Measurements from ENCODE around the gene TNN. TPM values are rescaled to one million over a fixed set of nuclear protein-coding genes. Genes with fewer than 3 reads are reported as not detected.

Gene TNN
- total RNA-seq, 1 donor from 2014 or later: 0.47 TPM

DNA sequence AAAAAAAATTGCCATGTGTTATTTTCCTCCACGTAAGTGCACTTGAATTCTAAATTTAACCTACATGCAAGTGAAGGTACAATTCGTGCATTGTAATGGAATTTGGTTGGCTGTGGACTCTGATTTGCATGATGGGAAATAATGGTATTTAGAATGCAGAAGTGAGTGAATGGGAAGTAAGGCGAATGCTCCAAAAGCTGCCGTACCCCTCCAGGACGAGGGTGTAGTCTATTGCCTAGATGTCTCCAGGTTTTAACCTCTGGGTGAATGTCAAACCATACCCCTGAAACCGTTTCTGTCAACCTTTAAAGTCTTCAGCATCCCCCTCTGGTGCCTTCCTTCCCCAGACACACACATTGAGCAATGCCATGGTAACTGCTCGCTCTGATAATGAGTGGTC, 80.4 kb downstream of the TNN start:
- no peak for DNase-seq

DNA sequence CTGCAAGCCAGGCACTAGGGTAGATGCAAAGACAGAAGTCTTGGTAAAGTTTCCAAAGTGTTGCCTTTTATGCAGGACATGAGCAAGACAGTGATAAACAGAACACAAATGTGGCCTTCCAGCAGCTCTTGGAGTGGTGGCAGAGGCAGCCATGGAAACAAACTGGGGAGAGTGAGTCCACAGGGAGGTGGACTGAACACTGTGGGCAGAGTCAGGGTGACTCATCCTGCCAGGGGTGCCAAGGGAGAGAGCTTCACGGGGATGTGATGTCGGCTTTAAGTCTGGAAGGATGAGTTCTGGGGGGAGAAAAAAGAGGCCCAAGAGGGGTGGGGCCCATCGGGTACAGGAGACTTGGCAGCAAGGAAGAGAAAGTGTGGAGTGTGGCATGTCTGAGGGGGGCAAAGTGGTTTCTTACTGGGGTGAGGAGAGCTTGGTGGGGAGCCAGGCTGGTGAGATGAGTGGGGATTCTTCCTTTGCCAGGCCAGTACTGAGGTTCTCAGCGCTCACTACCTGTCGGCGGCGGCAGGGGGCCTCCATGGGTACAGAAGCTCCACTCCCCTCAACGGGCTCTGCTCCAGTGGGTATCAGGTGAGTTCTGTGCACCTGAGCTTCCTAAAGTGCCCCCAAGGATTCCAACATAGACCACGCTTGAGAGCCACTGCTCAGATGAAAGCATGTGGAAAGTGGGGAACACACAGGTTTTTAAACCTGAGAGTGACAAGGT, 83.1 kb downstream of the TNN start:
- DNase-seq: peak; percentile 25

DNA sequence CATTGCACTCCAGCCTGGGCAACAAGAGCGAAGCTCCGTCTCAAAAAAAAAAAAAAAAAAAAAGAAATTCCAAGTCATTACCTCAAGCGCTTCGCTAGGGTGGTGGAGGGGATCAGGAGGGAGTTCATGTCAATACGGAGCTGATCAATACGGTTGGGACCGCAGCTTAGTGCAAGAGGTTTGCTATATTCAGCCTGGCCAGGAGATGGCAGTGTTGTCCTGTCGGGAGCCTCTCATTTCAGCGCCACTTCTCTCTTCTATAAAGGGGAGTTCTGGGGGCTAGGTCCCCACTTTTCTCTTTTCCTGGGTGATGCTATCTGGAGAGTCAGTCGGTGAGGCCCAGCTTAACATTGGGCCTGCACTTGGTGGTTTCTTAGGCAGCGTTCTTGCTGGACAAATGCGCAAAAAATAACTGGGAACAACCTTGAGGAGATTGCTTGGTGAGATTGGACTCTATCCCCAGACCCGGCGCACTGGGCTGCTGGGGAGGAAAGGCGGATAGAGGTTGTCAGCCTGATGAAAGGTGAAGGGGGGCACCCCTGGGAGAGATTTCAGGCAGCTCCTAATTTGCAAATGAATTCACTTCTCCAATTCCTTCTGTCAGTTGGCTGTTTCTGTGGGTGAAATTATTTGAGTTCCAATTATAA, 84.5 kb downstream of the TNN start:
- DNase-seq: peak; percentile 29

DNA sequence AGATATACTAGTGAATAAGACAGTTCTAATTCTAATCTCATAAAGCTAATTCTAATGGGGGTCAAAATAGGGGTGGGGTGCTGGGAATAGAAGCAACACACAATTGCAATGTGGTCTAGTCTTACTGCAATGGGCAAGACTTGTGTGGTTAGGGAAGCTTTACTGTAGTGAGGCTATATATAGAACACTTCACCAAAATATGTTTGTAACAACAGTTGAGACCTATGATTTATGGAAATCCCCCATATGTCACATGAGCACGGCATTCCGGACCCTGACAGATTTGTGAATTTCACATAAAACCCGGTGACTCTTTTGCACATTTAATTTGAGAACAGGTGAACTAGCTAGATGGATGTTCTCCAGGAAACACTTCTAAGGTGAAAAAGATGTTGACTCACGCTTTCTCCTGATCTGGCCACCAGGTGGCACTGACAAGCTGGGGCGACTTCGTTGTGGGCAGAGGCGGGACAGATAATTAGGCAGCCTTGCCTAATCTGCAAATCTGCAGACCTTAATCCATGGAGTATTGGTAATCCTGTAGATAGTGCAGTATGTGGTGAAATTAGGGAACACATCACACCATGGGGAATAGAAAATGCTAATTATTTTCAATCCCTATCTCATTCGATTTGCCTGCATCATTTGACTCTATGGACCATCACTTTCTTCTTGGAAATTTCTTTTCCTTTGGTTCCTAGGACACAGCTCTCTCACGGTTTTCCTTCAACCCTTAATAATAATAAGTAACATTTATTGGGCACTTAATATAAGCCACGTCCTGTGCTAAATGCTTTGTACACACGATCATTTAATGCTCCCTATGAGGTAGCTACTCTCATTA, 87.2 kb downstream of the TNN start:
- DNase-seq: peak; percentile 25

DNA sequence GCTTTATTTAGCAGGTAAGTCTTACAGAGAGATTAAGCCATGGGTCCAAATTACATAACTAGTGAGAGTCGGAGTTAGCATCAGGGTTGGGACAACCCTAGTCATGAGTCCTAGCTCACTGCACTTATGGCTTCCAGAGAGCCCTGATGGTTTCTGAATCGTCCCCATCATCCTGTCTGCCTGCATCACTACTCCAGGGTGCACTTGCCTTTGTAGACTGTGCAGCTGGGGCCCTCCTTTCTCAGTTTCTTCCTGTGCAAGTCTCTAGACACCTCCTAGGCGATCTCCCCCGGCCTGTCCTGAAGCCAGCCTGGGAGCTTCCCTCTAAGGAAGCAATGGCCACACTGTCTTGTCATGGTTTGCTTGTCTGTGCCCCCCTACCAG, 87.8 kb downstream of the TNN start:
- DNase-seq: no peak

DNA sequence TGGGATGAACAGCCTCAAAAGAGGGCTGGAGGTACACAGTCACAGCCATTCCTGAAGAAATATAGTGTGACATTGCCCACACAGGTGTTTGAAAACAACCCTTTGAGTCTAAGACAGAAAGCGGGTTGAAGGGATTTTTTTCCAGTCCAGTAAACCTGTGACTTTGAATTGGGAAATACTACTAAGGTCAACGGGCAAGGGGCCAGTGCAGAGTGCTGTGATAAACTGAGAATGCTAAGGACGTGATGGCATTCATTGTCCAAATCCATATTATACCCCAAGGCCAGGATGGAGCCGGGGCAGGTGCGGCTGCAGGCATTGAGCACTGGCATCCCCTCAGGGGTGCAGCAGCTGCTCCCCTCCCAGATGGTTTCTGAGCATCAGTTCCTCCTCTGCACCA, 88.3 kb downstream of the TNN start:
- no peak for DNase-seq

DNA sequence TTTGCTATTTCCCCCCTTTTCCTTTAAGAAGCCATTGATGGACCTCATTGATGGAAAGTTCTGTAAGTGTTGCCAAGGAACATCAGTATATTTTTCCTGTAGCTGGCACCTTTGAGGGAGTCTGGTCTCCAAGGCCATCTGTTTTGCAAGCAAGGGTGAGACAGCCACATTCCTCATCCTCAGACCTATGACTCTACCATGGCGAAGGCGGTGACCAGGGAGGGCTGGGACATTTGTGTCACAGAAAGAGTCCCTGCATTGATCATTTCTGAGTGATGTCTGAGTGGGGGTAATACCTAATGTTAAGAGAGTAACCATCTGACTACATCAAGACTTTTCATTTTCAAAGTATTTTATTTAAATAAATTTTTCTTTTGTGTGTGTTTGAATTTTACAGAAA, 89.6 kb downstream of the TNN start:
- DNase-seq: no peak

DNA sequence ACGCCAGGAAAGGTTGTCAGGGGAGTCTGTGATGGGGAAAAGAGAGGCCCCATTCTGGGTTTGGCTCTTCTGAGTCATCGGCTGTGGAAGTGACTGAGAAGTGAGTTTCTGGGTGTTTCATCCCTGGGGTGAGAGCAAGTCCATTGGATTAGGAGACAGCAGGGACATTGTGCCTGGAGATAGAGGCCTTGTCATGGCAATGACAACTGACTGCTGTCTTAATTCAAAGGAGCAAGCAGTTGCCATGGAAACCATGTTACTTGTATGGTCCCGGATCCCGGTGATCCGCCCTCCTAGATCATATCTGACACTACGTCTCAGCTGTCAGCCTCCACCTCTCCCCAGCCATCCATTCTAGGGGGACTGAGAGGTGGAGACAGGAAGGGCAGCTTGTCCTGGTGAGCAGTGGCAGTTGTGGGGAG, 90.5 kb downstream of the TNN start:
- no peak for DNase-seq

DNA sequence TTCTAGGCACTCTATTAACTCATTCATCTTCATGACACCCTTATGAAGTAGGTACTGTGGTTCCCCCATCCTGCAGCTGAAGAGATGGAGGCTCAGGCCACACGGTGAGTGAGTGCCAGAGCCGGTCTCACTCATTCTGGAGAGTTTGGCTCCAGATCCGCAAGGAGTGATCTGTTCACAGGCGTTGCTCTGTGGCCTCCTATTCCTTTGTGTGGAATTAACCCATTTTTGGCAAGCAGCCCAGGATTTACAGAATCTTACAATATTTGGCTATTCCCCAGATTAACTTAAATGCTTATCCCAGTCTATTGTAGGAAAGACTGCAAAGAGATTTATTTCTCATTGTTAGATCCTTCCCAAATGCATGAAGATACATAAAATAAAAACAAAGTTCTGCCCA, 95.3 kb downstream of the TNN start:
- no peak for DNase-seq

DNA sequence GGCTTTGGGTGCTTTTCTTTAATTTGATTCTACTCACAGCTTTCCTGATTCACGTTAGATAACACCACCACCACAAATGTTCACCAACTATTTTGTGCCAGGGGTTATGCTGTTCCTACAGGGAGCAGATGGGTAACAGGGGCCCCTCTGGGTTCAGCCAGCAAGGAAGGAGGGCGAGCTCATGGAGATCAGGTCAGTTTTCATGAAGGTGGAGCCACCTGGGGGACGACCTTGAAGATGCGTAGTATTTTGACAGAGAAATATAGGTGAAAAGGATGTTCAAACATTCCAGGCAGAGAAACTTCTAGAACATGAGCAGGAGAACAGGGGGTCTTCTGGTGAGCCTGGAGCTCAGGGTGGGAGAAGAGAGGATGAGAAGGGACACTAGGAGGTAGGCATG, 96.1 kb downstream of the TNN start:
- DNase-seq: no peak

DNA sequence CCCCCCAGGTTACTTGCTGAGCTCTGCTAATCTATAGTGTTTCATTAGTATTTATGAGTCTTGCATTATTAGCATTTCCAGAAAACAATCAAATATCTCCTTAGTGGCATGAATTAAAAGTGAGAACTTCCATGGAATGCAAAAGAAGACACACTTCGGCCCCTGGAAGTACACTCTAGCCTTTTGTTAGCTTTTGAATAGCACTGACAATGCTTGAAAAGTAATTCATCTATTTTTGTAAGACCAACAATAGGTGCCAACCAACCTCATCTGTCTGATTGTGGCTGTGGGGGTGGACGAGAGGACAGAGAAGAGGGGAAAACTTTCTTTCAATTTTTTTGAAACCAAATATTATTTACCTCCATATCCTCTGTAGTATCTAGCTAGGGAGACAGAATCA, 97.1 kb downstream of the TNN start:
- no peak for DNase-seq

DNA sequence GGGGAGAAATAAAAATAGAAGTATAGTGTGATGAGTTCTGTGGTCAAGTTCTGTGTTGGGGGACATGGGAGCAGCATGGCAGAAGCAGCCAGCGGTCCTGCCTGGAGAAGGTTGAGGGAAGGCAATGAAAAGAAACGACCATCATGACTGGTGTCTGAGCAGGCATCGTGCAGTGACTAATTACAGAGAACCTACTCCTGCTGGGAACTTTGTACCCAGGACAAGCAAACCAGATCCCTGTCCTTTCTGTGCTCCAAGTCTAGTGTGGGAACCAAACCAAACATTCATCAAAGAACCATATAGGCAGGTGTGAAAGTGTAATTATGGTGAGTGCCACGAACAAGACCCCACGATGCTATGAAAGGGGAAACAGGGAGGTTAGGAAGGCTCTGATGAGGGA, 99.1 kb downstream of the TNN start:
- DNase-seq: no peak

DNA sequence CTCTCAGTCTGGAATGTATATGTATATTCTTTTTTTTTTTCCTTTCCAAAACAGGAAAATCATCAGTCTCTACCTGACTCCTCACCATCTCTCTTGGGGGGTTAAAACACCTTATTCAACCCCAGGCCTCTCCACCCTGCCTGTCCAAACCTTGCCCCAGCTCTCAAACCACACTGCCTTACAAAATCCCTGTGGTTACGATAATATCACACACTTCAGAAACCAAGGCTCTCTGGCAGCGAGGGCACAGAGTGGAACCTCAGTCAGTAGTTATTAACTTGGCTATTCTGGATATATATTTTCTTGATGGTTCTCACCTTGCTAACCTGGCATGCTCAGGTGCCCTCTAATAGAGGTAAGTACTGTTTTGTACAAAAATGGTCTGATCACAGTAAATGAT, 100.2 kb downstream of the TNN start:
- no peak for DNase-seq

DNA sequence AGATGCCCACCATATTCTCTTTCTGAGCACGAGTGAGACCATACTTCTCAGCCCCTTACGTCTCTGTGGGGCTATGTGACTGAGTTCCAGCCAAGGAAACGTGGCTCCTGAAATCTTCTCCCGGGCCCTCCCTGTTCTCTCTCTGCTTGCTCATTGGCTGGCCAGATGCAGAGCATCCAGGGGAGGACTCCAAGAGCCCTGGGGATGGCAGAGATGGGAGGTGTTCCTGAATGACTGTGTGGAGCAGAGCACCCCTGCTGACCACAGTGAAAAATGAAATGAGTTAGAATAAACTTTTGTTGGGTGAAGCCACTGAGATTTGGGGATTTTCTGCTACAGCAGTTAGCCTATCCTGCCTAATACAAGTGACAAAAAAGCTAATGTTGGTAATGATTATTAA, 101.1 kb downstream of the TNN start:
- DNase-seq: no peak

DNA sequence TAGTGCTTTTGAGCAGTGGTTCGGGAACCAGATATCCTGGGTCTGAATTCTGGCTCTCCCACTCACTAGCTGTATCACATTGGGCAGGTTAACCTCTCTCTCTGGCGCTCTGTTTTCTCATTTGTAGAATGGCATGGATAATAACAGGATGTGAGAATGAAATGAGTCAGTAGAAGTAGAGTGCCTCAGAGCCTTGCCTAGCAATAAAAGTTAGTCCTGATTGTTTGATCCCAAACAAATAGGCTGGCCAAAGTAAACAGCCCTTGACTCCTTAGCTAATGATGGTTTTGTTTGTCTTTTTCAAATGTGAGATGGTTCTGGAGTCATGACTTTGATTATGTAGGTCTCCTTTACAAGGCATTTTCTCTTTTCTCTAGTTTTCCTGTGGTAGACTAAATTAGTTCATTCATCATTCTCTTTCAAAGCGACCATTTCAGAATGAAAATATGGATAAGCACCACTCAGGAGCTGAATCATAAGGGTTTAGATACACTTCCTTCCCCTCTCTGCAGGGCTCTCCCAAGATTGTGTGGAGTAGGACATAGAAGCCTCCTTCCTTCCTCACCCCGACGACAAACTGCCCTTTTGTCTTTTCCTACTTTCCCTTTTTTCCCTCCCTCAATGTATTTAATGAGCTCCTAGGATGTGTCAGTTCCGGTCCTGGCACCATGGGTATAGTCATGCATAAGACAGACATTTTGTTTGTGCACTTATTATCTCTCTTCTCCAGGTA, 101.8 kb downstream of the TNN start:
- DNase-seq: no peak

DNA sequence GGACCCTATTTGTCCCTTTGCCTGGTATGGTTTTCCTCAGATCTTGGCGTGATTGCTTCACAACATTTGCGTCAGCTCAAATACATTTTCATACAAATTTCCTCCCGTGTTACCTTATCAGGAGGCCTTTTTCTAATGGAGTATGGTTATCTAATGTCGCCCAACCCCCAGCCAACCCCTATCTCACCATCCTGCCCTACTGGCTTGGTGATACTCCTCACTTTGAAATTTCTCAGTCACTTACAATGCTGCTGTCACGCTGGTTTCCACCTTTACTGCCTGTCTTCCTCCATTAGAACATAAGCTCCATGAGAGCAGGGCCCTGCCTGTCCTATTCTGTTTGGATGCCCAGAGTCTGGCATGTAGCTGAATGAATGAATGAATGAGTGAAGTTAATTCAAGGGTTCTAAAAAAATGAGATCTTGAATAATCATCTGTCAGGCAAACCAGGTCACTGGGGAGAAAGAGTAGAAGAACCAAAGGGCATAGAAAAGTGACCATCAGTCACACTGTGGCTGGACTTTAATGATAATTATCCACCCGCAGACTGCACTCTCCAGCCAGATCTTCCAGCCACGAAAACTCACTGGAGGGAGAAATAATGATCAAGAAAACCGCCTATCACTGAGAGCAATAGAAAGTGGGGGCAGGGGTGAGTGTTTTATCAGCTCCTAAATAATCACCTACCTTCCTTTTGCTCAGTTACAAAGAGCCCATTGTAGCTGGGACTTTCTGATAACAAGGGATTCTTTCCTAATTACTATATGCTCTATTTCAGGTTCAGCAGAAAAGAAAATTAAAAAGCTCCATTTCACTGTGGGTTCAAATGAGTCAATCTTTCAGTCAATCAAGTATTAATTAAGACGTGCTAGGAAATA, 103.6 kb downstream of the TNN start:
- DNase-seq: no peak

DNA sequence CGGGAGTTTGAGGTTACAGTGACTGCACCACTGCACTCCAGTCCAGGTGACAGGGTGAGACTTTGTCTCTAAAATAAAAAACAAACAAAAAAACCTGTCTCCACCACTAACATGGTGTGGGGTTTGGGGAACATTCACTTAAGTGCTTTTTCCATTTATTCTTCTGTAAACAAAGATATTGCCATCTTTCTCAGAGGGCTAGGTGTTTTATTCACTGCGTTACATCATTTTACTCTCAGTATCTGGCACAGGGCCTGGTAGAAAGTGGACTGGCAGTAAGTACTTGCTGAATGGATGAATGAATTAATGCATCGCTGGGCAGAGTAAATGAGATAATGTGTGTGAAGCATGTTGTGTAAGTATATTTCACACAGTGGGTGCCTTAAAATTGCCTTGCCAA, 104.9 kb downstream of the TNN start:
- no peak for DNase-seq

DNA sequence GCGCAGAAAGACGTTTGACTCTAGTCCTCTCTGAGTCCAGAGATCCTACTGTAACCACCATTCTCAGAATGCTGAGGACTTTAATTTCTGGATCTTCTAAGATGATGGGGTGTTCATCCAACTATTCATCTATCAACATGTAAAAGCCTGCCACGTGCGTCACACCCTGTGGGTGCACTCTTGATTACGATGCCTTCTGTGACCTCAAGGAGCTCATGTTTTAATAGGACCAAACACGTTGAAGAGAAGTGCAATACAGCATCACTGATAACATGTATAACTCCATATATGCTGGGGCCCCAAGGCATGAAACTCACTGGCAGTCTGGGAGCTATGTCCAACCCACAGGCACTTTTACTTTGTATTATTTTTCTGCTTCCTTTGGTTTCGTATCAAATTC, 105.9 kb downstream of the TNN start:
- no peak for DNase-seq

DNA sequence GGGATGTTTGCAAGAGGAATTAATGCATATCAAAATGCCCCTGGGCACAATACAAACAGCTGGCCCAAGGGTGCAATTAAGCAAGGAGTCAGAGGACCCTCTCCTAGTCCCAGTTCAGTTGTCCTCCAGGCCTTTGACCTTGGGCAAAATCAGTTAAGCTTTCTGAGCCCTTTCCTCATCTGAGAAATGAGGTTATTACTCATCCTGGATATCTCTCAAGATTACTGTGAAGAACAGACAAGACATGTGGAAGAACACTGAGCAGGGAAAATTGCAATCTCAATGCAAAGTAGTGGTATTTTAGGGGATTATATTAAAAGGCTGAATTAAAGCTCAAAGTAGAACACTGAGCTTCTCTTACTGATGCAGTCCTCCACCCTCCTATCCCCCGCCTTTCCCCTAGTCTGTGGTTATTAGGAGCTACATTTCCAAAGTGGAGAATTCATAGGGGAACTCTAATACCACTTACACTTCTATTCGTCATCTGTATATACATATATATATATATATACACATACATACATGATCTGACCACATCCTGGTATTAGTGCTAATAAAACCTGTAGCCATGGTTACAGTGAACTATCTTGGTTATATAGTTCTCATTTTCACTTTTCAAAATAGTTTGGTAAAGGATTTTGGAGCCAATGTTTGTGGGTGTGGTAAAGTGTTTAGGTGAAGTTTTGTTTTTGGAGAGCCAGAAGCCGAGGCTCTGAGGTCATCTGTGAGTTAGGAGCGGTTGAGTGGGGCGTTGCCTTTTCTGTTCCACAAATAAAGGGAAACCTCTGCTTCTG, 106.9 kb downstream of the TNN start:
- DNase-seq: no peak

DNA sequence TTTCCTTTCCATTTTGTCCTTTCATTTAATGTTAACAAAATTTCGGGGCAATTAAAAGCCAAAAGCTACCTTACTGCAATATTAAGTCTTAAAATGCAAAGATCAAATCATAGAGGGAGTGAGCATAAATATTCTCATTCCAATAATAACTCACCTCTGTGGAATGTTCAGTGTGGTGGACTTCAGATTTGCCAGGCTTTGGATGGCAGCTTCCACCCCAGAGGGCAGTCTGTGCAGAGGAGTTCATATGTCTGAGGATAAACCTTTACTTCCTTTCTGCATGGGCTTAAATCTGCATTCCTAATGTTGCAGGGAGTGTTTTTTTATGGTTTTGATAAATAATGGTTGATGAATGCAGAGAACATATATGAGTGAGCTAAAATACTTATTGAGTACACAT, 108.6 kb downstream of the TNN start:
- DNase-seq: no peak

DNA sequence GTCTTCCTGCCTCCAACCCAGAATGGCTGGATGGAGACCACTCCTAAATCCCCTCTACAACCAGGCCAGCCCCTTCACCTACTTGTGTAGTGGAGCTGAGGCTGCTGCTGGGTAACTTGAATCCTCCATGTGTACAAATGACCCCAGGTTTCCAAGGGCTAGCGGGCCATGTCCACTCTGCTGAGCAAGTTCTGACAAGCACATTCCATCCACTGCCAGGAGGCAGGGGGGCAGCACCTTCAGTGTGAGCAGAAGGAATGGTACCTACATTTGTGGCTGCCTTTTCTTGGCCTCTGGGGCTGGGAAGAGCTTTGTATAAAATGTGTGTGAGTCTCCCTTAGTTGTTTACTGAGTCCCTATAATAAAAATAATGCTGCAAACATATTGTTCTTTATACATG, 110.4 kb downstream of the TNN start:
- no peak for DNase-seq

Measured in occipital lobe (tissue), 2 donors.